GM12874 (cell line): ENCODE data around the gene ERP44.

Experiments
- CTCF ChIP-seq: IDR thresholded peaks from 2 replicates; pipeline ENCODE4 v1.5.1; 2011; ENCODE audit warnings: low read depth, mild to moderate bottlenecking, control low read depth, low read length, moderate library complexity; ENCODE audit not compliant: insufficient read depth

ERP44 gene

GRCh38 chr9:100049551-100049950 lies 49.2 kb downstream of the ERP44 start:
- TF ChIP-seq CTCF: no peak

GRCh38 chr9:100038472-100038871 lies 60.3 kb downstream of the ERP44 start:
- no peak for TF ChIP-seq CTCF

- TF ChIP-seq CTCF: no peak
Observed at GRCh38 chr9:100033877-100034551, 64.8 kb downstream of the ERP44 start.

GRCh38 chr9:100030548-100030947 lies 68.3 kb downstream of the ERP44 start:
- TF ChIP-seq CTCF: no peak

GRCh38 chr9:100029251-100029650 lies 69.5 kb downstream of the ERP44 start:
- no peak for TF ChIP-seq CTCF

GRCh38 chr9:100028201-100028784 lies 70.5 kb downstream of the ERP44 start:
- TF ChIP-seq CTCF: peak; percentile 91

GRCh38 chr9:100027543-100027942 lies 71.3 kb downstream of the ERP44 start:
- TF ChIP-seq CTCF: no peak

- TF ChIP-seq CTCF: no peak
Observed at GRCh38 chr9:100021931-100022330, 76.9 kb downstream of the ERP44 start.
